Measurements from ENCODE around the gene PC.

DNA sequence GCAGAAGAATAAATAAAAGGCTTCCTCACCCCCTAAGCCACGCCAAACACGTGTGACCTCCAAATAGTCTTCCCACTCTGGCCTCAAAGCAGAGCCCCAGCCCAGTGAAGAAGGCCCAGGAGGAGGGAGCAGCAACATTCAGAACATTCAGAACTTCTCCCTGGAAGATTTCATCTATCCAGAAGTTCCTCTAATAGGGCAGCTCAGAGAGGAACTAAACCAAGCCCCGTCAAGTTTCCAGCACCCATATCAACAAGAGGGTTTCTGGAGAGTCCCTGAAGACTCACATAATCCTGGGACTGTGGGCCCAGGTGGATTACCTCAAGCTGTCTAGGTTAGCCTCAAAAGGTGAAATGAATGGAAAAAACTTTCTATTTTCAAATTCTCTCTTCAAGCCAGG lies 39.4 kb downstream of the PC start:
- TF ChIP-seq, protein P1, sequence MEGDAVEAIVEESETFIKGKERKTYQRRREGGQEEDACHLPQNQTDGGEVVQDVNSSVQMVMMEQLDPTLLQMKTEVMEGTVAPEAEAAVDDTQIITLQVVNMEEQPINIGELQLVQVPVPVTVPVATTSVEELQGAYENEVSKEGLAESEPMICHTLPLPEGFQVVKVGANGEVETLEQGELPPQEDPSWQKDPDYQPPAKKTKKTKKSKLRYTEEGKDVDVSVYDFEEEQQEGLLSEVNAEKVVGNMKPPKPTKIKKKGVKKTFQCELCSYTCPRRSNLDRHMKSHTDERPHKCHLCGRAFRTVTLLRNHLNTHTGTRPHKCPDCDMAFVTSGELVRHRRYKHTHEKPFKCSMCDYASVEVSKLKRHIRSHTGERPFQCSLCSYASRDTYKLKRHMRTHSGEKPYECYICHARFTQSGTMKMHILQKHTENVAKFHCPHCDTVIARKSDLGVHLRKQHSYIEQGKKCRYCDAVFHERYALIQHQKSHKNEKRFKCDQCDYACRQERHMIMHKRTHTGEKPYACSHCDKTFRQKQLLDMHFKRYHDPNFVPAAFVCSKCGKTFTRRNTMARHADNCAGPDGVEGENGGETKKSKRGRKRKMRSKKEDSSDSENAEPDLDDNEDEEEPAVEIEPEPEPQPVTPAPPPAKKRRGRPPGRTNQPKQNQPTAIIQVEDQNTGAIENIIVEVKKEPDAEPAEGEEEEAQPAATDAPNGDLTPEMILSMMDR (IDR thresholded peaks at IDR 0.05): no peak
- TF ChIP-seq EP300 (IDR thresholded peaks at IDR 0.05) (no peak), POLR2AphosphoS5 (IDR thresholded peaks at IDR 0.05) (no peak)

Data from sigmoid colon (tissue), 4 donors.